ENCODE data around the gene ZNF213.

The ZNF213 gene

GRCh38 chr16:3155972-3156371 lies 21.1 kb downstream of the ZNF213 start:
- ChIA-PET POLR2A (no interaction called here), CTCF (interaction anchor here (1.0 kb wide), 1 partner anchor 12 kb away, joined by 3 read pairs; no protein-coding TSS in a partner anchor)
- TF ChIP-seq, protein P1, sequence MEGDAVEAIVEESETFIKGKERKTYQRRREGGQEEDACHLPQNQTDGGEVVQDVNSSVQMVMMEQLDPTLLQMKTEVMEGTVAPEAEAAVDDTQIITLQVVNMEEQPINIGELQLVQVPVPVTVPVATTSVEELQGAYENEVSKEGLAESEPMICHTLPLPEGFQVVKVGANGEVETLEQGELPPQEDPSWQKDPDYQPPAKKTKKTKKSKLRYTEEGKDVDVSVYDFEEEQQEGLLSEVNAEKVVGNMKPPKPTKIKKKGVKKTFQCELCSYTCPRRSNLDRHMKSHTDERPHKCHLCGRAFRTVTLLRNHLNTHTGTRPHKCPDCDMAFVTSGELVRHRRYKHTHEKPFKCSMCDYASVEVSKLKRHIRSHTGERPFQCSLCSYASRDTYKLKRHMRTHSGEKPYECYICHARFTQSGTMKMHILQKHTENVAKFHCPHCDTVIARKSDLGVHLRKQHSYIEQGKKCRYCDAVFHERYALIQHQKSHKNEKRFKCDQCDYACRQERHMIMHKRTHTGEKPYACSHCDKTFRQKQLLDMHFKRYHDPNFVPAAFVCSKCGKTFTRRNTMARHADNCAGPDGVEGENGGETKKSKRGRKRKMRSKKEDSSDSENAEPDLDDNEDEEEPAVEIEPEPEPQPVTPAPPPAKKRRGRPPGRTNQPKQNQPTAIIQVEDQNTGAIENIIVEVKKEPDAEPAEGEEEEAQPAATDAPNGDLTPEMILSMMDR (IDR thresholded peaks at IDR 0.05; ENCODE audit: control extremely low read depth, extremely low read depth, low read depth, missing control alignments), result no peak
- DNase-seq (ENCODE audit: extremely low spot score), result no peak

GRCh38 chr16:3157229-3158025 lies 22.6 kb downstream of the ZNF213 start:
- no peak for DNase-seq (ENCODE audit: extremely low spot score)
- CTCF ChIA-PET, result interaction anchor here (0.6 to 2.0 kb wide), 6 partner anchors 9 to 126 kb away, joined by 3 to 8 read pairs (median 6); no protein-coding TSS in a partner anchor
- TF ChIP-seq, protein P1 (IDR thresholded peaks at IDR 0.05; ENCODE audit: control extremely low read depth, extremely low read depth, low read depth, missing control alignments), result no peak
- POLR2A ChIA-PET, result interaction anchor here (0.9 kb wide), 1 partner anchor 126 kb away, joined by 7 read pairs; no protein-coding TSS in a partner anchor

- no peak for DNase-seq (ENCODE audit: extremely low spot score)
- ChIA-PET POLR2A (interaction anchor here (0.6 to 0.9 kb wide), 3 partner anchors 23 to 1112 kb away, joined by 3 to 7 read pairs (median 4); partner anchors contain the start of gene ZNF213), CTCF (interaction anchor here (0.6 to 2.0 kb wide), 5 partner anchors 8 to 127 kb away, joined by 3 to 8 read pairs (median 5); no protein-coding TSS in a partner anchor)
- TF ChIP-seq, protein P1 (IDR thresholded peaks at IDR 0.05; ENCODE audit: control extremely low read depth, extremely low read depth, low read depth, missing control alignments), result no peak
These were observed 23.2 kb downstream of the ZNF213 start for GRCh38 chr16:3158026-3158509.

DNA sequence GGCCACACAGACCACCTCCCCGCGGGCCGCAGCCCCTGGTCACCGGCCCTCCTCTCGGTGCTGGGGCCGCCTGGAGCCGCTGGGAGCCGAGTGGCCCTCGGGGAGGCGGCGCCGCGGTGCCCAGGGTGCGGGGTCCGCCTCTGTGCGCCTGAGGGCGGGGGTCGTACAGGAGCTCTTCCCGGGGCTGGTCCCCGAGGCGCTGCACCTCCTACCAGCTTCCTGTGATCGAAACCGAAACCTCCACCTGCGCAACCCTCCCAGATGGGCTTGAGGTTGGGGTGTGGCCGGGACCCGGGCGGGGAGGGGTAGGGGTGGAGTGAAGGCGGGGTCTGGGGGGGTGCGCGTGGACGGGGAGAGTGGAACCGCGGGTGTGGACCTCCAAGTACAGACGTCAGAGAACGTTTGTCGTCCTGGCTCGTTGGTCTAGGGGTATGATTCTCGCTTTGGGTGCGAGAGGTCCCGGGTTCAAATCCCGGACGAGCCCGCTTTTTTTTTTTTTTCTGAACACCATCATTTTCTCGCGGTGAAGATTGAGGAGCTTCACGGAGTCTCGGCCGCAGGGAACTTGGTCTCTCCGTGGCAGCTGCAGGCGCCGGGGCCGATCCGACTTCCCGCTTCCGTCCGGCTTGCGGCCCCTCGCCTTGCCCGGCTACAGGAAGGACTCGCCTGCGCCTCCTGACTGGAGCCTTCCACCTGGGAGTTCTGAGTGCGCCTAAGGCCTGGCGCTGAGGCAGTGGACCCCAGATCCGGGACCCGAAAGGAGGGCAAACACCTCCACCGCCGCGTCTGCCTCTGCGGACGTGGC lies 23.9 kb downstream of the ZNF213 start:
- CTCF ChIA-PET, result interaction anchor here (1.4 to 2.0 kb wide), 4 partner anchors 10 to 127 kb away, joined by 4 to 8 read pairs (median 6); no protein-coding TSS in a partner anchor
- POLR2A ChIA-PET, result interaction anchor here (0.6 to 0.9 kb wide), 5 partner anchors 10 to 1111 kb away, joined by 3 to 7 read pairs (median 4); partner anchors contain the start of gene ZNF213
- DNase-seq (ENCODE audit: extremely low spot score), result peak; percentile 94
- TF ChIP-seq, protein P1 (IDR thresholded peaks at IDR 0.05; ENCODE audit: control extremely low read depth, extremely low read depth, low read depth, missing control alignments), result no peak

- no peak for DNase-seq (ENCODE audit: extremely low spot score)
- ChIA-PET CTCF (interaction anchor here (0.7 to 1.8 kb wide), 7 partner anchors 9 to 130 kb away, joined by 3 to 5 read pairs (median 3); no protein-coding TSS in a partner anchor), POLR2A (no interaction called here)
- TF ChIP-seq, protein P1 (IDR thresholded peaks at IDR 0.05; ENCODE audit: control extremely low read depth, extremely low read depth, low read depth, missing control alignments), result no peak
These were observed 26.6 kb downstream of the ZNF213 start for GRCh38 chr16:3161235-3162018.
